GM23338 (cell line): ENCODE measurements around the gene USH1C.

Experiments used
- EZH2 ChIP-seq: fragments of 200-600 bp; sonication (generic); IDR thresholded peaks from one replicate; pipeline ENCODE4 v1.8.0; 2017; ENCODE audit warnings: antibody characterized with exemption, mild to moderate bottlenecking, low read depth; ENCODE audit not compliant: unreplicated experiment
- EZH2phosphoT487 ChIP-seq: fragments of 200-600 bp; sonication (generic); IDR thresholded peaks from one replicate; pipeline ENCODE4 v1.8.1; 2018; ENCODE audit warnings: antibody characterized with exemption; ENCODE audit not compliant: unreplicated experiment
- POLR2AphosphoS5 ChIP-seq: IDR thresholded peaks from 2 replicates; pipeline ENCODE4 v1.6.1; 2016; ENCODE audit warnings: antibody characterized with exemption, low read depth
- TF ChIP-seq, protein P1 (sequence below), 2 experiments: fragments of 200-600 bp in 1 of 2; sonication (generic) in 1 of 2; conservative IDR thresholded peaks; 2 replicates each; pipeline versions ENCODE4 v1.5.1 to v1.6.1; 2016 to 2017; ENCODE audit warnings: antibody characterized with exemption in 2 of 2, low read depth in 2 of 2, mild to moderate bottlenecking in 2 of 2, moderate library complexity in 1 of 2
- TF ChIP-seq, protein P2 (sequence below): IDR thresholded peaks from one replicate; pipeline ENCODE4 v1.6.1; 2018; ENCODE audit warnings: antibody characterized with exemption; ENCODE audit not compliant: unreplicated experiment
- TF ChIP-seq, protein P3 (sequence below): IDR thresholded peaks from 2 replicates; pipeline ENCODE4 v1.6.1; 2016; ENCODE audit warnings: antibody characterized with exemption

- TF ChIP-seq, protein P1, sequence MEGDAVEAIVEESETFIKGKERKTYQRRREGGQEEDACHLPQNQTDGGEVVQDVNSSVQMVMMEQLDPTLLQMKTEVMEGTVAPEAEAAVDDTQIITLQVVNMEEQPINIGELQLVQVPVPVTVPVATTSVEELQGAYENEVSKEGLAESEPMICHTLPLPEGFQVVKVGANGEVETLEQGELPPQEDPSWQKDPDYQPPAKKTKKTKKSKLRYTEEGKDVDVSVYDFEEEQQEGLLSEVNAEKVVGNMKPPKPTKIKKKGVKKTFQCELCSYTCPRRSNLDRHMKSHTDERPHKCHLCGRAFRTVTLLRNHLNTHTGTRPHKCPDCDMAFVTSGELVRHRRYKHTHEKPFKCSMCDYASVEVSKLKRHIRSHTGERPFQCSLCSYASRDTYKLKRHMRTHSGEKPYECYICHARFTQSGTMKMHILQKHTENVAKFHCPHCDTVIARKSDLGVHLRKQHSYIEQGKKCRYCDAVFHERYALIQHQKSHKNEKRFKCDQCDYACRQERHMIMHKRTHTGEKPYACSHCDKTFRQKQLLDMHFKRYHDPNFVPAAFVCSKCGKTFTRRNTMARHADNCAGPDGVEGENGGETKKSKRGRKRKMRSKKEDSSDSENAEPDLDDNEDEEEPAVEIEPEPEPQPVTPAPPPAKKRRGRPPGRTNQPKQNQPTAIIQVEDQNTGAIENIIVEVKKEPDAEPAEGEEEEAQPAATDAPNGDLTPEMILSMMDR (conservative IDR thresholded peaks at IDR 0.05; ENCODE audit: low read depth in 2 of 2): no peak
- no peak for TF ChIP-seq EZH2
- no peak for TF ChIP-seq EZH2phosphoT487
- TF ChIP-seq, protein P2, sequence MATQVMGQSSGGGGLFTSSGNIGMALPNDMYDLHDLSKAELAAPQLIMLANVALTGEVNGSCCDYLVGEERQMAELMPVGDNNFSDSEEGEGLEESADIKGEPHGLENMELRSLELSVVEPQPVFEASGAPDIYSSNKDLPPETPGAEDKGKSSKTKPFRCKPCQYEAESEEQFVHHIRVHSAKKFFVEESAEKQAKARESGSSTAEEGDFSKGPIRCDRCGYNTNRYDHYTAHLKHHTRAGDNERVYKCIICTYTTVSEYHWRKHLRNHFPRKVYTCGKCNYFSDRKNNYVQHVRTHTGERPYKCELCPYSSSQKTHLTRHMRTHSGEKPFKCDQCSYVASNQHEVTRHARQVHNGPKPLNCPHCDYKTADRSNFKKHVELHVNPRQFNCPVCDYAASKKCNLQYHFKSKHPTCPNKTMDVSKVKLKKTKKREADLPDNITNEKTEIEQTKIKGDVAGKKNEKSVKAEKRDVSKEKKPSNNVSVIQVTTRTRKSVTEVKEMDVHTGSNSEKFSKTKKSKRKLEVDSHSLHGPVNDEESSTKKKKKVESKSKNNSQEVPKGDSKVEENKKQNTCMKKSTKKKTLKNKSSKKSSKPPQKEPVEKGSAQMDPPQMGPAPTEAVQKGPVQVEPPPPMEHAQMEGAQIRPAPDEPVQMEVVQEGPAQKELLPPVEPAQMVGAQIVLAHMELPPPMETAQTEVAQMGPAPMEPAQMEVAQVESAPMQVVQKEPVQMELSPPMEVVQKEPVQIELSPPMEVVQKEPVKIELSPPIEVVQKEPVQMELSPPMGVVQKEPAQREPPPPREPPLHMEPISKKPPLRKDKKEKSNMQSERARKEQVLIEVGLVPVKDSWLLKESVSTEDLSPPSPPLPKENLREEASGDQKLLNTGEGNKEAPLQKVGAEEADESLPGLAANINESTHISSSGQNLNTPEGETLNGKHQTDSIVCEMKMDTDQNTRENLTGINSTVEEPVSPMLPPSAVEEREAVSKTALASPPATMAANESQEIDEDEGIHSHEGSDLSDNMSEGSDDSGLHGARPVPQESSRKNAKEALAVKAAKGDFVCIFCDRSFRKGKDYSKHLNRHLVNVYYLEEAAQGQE: no peak
- TF ChIP-seq POLR2AphosphoS5: no peak
- TF ChIP-seq, protein P3, sequence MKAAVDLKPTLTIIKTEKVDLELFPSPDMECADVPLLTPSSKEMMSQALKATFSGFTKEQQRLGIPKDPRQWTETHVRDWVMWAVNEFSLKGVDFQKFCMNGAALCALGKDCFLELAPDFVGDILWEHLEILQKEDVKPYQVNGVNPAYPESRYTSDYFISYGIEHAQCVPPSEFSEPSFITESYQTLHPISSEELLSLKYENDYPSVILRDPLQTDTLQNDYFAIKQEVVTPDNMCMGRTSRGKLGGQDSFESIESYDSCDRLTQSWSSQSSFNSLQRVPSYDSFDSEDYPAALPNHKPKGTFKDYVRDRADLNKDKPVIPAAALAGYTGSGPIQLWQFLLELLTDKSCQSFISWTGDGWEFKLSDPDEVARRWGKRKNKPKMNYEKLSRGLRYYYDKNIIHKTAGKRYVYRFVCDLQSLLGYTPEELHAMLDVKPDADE: no peak
Measured at GRCh38 chr11:17462940-17463339, 81.3 kb downstream of the USH1C start.
